WTC11 (cell line): Measurements from ENCODE around the gene CD320. TPM values are rescaled to one million over a fixed set of nuclear protein-coding genes. Genes with fewer than 3 reads are reported as not detected.

Experiments used
- ATAC-seq: fragments of 200-7000 bp; cut with Tn5 transposase; 2 replicates; pipeline ENCODE4 v1.10.0; 2021; ENCODE audit warnings: mild to moderate bottlenecking, moderate library complexity
- CTCF ChIA-PET: fragments of 300-600 bp; sonication (Branson Sonifier 250); formaldehyde crosslinking; loops from one replicate; lab custom pipeline; 2021; ENCODE audit warnings: antibody characterized with exemption; lab: Charles Lee
- POLR2A ChIA-PET: fragments of 350-600 bp; sonication (Branson Sonifier 250); formaldehyde crosslinking; loops from one replicate; lab custom pipeline; 2021; ENCODE audit warnings: antibody characterized with exemption; lab: Charles Lee
- DNase-seq: peaks from one replicate; pipeline ENCODE4 v3.0.0; 2021; ENCODE audit warnings: low spot score
- H3K27ac Mint-ChIP-seq: 2 replicates; pipeline ENCODE4 v1.8.0; 2021; ENCODE audit warnings: mixed read lengths
- H3K27me3 Mint-ChIP-seq: 2 replicates; pipeline ENCODE4 v1.8.0; 2021; ENCODE audit warnings: low read depth, mild to moderate bottlenecking, moderate library complexity, mixed read lengths
- H3K36me3 Mint-ChIP-seq: 2 replicates; pipeline ENCODE4 v1.8.0; 2021; ENCODE audit warnings: mixed read lengths
- H3K4me1 Mint-ChIP-seq: 2 replicates; pipeline ENCODE4 v1.8.0; 2022; ENCODE audit warnings: mixed read lengths
- H3K4me3 Mint-ChIP-seq: 2 replicates; pipeline ENCODE4 v1.8.0; 2021; ENCODE audit warnings: mild to moderate bottlenecking, moderate library complexity, mixed read lengths
- H3K9me3 Mint-ChIP-seq: 2 replicates; pipeline ENCODE4 v1.8.0; 2021; ENCODE audit warnings: mixed read lengths
- AR ChIP-seq: fragments of 250-450 bp; sonication (Bioruptor Pico); IDR thresholded peaks from 2 replicates; pipeline ENCODE4 v1.9.0; 2021; ENCODE audit warnings: mild to moderate bottlenecking
- CREM ChIP-seq: sonication (generic); formaldehyde crosslinking; IDR thresholded peaks from 2 replicates; pipeline ENCODE4 v1.8.1; 2022; ENCODE audit warnings: mild to moderate bottlenecking, missing genetic modification reagents, moderate library complexity
- ETV6 ChIP-seq: sonication (generic); formaldehyde crosslinking; IDR thresholded peaks from 2 replicates; pipeline ENCODE4 v1.8.1; 2022; ENCODE audit warnings: mild to moderate bottlenecking, missing genetic modification reagents
- FOXK1 ChIP-seq: sonication (generic); formaldehyde crosslinking; IDR thresholded peaks from 2 replicates; pipeline ENCODE4 v1.8.0; 2022; ENCODE audit warnings: mild to moderate bottlenecking, moderate library complexity, missing genetic modification reagents
- HMGA2 ChIP-seq: fragments of 250-450 bp; sonication (Bioruptor Pico); IDR thresholded peaks from 2 replicates; pipeline ENCODE4 v1.4.0; 2021; ENCODE audit warnings: mild to moderate bottlenecking, moderate library complexity
- MLX ChIP-seq: sonication (generic); formaldehyde crosslinking; IDR thresholded peaks from 2 replicates; pipeline ENCODE4 v1.8.1; 2023; ENCODE audit warnings: mild to moderate bottlenecking, missing genetic modification reagents, moderate library complexity
- RELA ChIP-seq: sonication (generic); formaldehyde crosslinking; IDR thresholded peaks from 2 replicates; pipeline ENCODE4 v1.8.1; 2022; ENCODE audit warnings: missing genetic modification reagents, mild to moderate bottlenecking, borderline replicate concordance
- RORB ChIP-seq: fragments of 250-450 bp; sonication (Bioruptor Pico); IDR thresholded peaks from 2 replicates; pipeline ENCODE4 v1.9.0; 2021; ENCODE audit warnings: mild to moderate bottlenecking
- total RNA-seq: library from RNA; stranded (reverse); gene quantifications from 3 replicates; pipeline ENCODE4 v1.2.3, GENCODE V29; 2021
- TF ChIP-seq, protein P1 (sequence below): sonication (generic); formaldehyde crosslinking; IDR thresholded peaks from 2 replicates; pipeline ENCODE4 v1.8.1; 2022; ENCODE audit warnings: missing genetic modification reagents, borderline replicate concordance
- TF ChIP-seq, protein P2 (sequence below): sonication (generic); formaldehyde crosslinking; IDR thresholded peaks from 2 replicates; pipeline ENCODE4 v1.8.0; 2022; ENCODE audit warnings: missing genetic modification reagents
- TF ChIP-seq, protein P3 (sequence below): sonication (generic); formaldehyde crosslinking; conservative IDR thresholded peaks from 2 replicates; pipeline ENCODE4 v1.8.1; 2023; ENCODE audit warnings: mild to moderate bottlenecking, low read depth, missing genetic modification reagents, moderate library complexity
- TF ChIP-seq, protein P4 (sequence below): sonication (generic); formaldehyde crosslinking; IDR thresholded peaks from 2 replicates; pipeline ENCODE4 v1.8.1; 2023; ENCODE audit warnings: mild to moderate bottlenecking, missing genetic modification reagents
- TF ChIP-seq, protein P5 (sequence below): fragments of 200-600 bp; IDR thresholded peaks from 2 replicates; pipeline ENCODE4 v1.8.0; 2022; ENCODE audit warnings: antibody characterized with exemption
- TF ChIP-seq, protein P6 (sequence below): sonication (generic); formaldehyde crosslinking; IDR thresholded peaks from 2 replicates; pipeline ENCODE4 v1.8.1; 2023; ENCODE audit warnings: mild to moderate bottlenecking, missing genetic modification reagents, moderate library complexity
- TF ChIP-seq, protein P7 (sequence below): fragments of 250-450 bp; sonication (Bioruptor Pico); IDR thresholded peaks from 2 replicates; pipeline ENCODE4 v2.1.2; 2022; ENCODE audit warnings: mild to moderate bottlenecking, moderate library complexity

CD320 gene
- total RNA-seq, 1 experiment from 2014 or later, result 107 TPM

- ChIA-PET POLR2A (interaction anchor here (0.6 kb wide), 1 partner anchor 63 kb away, joined by 5 read pairs; no protein-coding TSS in a partner anchor), CTCF (interaction anchor here (0.6 kb wide), 1 partner anchor 291 kb away, joined by 3 read pairs; no protein-coding TSS in a partner anchor)
- TF ChIP-seq, protein P1, sequence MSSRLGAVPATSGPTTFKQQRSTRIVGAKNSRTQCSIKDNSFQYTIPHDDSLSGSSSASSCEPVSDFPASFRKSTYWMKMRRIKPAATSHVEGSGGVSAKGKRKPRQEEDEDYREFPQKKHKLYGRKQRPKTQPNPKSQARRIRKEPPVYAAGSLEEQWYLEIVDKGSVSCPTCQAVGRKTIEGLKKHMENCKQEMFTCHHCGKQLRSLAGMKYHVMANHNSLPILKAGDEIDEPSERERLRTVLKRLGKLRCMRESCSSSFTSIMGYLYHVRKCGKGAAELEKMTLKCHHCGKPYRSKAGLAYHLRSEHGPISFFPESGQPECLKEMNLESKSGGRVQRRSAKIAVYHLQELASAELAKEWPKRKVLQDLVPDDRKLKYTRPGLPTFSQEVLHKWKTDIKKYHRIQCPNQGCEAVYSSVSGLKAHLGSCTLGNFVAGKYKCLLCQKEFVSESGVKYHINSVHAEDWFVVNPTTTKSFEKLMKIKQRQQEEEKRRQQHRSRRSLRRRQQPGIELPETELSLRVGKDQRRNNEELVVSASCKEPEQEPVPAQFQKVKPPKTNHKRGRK (CRISPR knock-in tag), result no peak
- TF ChIP-seq FOXK1 (CRISPR knock-in tag), result no peak
- TF ChIP-seq, protein P2, sequence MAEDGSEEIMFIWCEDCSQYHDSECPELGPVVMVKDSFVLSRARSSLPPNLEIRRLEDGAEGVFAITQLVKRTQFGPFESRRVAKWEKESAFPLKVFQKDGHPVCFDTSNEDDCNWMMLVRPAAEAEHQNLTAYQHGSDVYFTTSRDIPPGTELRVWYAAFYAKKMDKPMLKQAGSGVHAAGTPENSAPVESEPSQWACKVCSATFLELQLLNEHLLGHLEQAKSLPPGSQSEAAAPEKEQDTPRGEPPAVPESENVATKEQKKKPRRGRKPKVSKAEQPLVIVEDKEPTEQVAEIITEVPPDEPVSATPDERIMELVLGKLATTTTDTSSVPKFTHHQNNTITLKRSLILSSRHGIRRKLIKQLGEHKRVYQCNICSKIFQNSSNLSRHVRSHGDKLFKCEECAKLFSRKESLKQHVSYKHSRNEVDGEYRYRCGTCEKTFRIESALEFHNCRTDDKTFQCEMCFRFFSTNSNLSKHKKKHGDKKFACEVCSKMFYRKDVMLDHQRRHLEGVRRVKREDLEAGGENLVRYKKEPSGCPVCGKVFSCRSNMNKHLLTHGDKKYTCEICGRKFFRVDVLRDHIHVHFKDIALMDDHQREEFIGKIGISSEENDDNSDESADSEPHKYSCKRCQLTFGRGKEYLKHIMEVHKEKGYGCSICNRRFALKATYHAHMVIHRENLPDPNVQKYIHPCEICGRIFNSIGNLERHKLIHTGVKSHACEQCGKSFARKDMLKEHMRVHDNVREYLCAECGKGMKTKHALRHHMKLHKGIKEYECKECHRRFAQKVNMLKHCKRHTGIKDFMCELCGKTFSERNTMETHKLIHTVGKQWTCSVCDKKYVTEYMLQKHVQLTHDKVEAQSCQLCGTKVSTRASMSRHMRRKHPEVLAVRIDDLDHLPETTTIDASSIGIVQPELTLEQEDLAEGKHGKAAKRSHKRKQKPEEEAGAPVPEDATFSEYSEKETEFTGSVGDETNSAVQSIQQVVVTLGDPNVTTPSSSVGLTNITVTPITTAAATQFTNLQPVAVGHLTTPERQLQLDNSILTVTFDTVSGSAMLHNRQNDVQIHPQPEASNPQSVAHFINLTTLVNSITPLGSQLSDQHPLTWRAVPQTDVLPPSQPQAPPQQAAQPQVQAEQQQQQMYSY (CRISPR knock-in tag), result no peak
- TF ChIP-seq, protein P3, sequence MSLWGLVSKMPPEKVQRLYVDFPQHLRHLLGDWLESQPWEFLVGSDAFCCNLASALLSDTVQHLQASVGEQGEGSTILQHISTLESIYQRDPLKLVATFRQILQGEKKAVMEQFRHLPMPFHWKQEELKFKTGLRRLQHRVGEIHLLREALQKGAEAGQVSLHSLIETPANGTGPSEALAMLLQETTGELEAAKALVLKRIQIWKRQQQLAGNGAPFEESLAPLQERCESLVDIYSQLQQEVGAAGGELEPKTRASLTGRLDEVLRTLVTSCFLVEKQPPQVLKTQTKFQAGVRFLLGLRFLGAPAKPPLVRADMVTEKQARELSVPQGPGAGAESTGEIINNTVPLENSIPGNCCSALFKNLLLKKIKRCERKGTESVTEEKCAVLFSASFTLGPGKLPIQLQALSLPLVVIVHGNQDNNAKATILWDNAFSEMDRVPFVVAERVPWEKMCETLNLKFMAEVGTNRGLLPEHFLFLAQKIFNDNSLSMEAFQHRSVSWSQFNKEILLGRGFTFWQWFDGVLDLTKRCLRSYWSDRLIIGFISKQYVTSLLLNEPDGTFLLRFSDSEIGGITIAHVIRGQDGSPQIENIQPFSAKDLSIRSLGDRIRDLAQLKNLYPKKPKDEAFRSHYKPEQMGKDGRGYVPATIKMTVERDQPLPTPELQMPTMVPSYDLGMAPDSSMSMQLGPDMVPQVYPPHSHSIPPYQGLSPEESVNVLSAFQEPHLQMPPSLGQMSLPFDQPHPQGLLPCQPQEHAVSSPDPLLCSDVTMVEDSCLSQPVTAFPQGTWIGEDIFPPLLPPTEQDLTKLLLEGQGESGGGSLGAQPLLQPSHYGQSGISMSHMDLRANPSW, result no peak
- no peak for TF ChIP-seq RELA (CRISPR knock-in tag)
- Mint-ChIP-seq H3K9me3 (peaks cover 9% of the 10 kb centered on the region; the same call in 1 of the 2 replicates), H3K4me3 (no peak overlapping the region), H3K4me1 (peaks cover 16% of the 10 kb centered on the region), H3K27me3 (no peaks in the 10 kb centered on the region; the same call in 1 of the 2 replicates), H3K27ac (no peak overlapping the region), H3K36me3 (peaks cover 30% of the 10 kb centered on the region)
- ATAC-seq (no peak), DNase-seq (no peak)
These were observed 46.3 kb downstream of the CD320 start for GRCh38 chr19:8261881-8262280.

GRCh38 chr19:8261347-8261746 is 46.8 kb downstream of the CD320 start:
- ChIA-PET CTCF (interaction anchor here (0.6 kb wide), 2 partner anchors 291 to 318 kb away, joined by 3 read pairs; partner anchors contain the start of gene TIMM44), POLR2A (interaction anchor here (0.6 kb wide), 1 partner anchor 340 kb away, joined by 3 read pairs; no protein-coding TSS in a partner anchor)
- no peak for ATAC-seq
- H3K36me3 Mint-ChIP-seq, result peaks cover 35% of the 10 kb centered on the region
- H3K27ac Mint-ChIP-seq, result no peak overlapping the region
- peaks cover 9% of the 10 kb centered on the region; the same call in 1 of the 2 replicates for H3K9me3 Mint-ChIP-seq
- no peaks in the 10 kb centered on the region; the same call in 1 of the 2 replicates for H3K27me3 Mint-ChIP-seq
- DNase-seq, result no peak
- H3K4me3 Mint-ChIP-seq, result no peak overlapping the region
- peaks cover 16% of the 10 kb centered on the region for H3K4me1 Mint-ChIP-seq
- TF ChIP-seq, protein P4, sequence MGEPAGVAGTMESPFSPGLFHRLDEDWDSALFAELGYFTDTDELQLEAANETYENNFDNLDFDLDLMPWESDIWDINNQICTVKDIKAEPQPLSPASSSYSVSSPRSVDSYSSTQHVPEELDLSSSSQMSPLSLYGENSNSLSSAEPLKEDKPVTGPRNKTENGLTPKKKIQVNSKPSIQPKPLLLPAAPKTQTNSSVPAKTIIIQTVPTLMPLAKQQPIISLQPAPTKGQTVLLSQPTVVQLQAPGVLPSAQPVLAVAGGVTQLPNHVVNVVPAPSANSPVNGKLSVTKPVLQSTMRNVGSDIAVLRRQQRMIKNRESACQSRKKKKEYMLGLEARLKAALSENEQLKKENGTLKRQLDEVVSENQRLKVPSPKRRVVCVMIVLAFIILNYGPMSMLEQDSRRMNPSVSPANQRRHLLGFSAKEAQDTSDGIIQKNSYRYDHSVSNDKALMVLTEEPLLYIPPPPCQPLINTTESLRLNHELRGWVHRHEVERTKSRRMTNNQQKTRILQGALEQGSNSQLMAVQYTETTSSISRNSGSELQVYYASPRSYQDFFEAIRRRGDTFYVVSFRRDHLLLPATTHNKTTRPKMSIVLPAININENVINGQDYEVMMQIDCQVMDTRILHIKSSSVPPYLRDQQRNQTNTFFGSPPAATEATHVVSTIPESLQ (CRISPR knock-in tag), result no peak
- TF ChIP-seq AR (CRISPR knock-in tag) (no peak), RORB (CRISPR knock-in tag) (no peak), HMGA2 (no peak), MLX (CRISPR knock-in tag) (no peak), CREM (CRISPR knock-in tag) (no peak), ETV6 (CRISPR knock-in tag) (no peak), RELA (CRISPR knock-in tag) (no peak)
- TF ChIP-seq, protein P5, sequence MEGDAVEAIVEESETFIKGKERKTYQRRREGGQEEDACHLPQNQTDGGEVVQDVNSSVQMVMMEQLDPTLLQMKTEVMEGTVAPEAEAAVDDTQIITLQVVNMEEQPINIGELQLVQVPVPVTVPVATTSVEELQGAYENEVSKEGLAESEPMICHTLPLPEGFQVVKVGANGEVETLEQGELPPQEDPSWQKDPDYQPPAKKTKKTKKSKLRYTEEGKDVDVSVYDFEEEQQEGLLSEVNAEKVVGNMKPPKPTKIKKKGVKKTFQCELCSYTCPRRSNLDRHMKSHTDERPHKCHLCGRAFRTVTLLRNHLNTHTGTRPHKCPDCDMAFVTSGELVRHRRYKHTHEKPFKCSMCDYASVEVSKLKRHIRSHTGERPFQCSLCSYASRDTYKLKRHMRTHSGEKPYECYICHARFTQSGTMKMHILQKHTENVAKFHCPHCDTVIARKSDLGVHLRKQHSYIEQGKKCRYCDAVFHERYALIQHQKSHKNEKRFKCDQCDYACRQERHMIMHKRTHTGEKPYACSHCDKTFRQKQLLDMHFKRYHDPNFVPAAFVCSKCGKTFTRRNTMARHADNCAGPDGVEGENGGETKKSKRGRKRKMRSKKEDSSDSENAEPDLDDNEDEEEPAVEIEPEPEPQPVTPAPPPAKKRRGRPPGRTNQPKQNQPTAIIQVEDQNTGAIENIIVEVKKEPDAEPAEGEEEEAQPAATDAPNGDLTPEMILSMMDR, result no peak
- TF ChIP-seq, protein P6, sequence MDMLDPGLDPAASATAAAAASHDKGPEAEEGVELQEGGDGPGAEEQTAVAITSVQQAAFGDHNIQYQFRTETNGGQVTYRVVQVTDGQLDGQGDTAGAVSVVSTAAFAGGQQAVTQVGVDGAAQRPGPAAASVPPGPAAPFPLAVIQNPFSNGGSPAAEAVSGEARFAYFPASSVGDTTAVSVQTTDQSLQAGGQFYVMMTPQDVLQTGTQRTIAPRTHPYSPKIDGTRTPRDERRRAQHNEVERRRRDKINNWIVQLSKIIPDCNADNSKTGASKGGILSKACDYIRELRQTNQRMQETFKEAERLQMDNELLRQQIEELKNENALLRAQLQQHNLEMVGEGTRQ (CRISPR knock-in tag), result no peak
- TF ChIP-seq, protein P7, sequence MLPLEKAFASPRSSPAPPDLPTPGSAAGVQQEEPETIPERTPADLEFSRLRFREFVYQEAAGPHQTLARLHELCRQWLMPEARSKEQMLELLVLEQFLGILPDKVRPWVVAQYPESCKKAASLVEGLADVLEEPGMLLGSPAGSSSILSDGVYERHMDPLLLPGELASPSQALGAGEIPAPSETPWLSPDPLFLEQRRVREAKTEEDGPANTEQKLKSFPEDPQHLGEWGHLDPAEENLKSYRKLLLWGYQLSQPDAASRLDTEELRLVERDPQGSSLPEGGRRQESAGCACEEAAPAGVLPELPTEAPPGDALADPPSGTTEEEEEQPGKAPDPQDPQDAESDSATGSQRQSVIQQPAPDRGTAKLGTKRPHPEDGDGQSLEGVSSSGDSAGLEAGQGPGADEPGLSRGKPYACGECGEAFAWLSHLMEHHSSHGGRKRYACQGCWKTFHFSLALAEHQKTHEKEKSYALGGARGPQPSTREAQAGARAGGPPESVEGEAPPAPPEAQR, result no peak
